ENCODE results near the gene HMX1.

The HMX1 gene

DNA sequence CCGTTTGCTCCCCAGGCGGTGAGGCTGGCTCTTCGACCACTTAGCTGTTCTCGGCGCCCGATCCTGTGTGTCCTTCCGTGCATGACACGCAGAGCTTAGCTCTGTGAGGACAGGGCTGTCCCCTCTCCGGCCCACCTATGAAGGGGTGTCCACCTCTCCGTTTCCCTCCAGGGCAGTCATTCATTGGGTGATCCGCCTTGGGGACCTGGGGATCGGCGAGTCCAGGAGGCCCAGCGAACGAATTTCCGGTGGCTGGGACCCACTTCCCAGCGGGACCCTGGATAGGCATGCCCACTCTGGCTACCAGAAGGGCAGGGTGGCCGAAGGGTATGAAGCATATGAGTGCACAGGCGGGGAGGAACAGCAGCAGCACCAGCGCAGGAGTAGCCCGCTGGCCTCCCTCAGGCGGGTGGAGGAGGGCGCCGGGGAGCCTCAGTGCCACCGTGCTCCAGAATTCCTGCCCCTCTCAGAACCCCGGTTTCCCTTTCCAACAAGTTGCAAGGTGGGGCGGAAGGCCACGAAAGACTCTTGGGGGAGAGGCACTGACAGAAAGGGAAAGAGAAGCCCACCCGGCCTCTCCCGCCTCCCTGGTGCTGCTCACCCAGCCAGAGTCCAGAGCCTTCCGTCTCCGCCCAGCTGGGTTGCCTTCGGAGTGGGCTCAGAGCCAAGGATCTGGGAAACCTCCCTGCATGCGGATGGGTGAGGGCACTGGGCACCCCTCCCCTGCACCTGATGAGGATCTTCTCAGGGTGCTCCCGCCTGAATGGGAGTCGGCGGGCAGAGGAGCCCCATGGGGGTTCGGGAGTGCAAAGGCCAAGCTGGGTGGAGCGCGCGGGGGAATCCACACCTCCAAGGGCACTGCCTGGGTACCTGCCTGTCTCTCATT, 8.6 kb downstream of the HMX1 start:
- no peak for FAIRE-seq
- DNase-seq (ENCODE audit: insufficient read length, low spot score): no peak
- TF ChIP-seq, protein P1, sequence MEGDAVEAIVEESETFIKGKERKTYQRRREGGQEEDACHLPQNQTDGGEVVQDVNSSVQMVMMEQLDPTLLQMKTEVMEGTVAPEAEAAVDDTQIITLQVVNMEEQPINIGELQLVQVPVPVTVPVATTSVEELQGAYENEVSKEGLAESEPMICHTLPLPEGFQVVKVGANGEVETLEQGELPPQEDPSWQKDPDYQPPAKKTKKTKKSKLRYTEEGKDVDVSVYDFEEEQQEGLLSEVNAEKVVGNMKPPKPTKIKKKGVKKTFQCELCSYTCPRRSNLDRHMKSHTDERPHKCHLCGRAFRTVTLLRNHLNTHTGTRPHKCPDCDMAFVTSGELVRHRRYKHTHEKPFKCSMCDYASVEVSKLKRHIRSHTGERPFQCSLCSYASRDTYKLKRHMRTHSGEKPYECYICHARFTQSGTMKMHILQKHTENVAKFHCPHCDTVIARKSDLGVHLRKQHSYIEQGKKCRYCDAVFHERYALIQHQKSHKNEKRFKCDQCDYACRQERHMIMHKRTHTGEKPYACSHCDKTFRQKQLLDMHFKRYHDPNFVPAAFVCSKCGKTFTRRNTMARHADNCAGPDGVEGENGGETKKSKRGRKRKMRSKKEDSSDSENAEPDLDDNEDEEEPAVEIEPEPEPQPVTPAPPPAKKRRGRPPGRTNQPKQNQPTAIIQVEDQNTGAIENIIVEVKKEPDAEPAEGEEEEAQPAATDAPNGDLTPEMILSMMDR (IDR thresholded peaks at IDR 0.05; ENCODE audit: insufficient read depth, missing control alignments): no peak

DNA sequence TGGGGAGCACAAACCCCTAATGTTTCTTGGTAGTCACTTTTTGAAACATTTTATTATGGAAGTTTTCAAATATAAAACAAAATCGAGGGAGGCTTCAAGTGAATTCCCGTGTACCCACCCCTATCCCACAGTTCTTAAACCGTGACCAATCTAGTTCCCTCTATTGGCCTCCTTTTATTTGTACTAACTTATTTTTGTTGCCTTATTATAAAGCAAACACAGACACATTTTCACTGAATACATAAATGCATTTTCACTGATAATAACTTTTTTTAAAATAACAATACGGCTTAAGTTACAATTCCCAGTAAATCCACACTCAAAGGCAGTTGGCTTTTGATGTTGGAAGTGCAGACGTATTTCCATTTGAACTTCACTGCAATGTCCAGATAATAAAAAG, 9.3 kb downstream of the HMX1 start:
- DNase-seq (ENCODE audit: insufficient read length, low spot score) (no peak), FAIRE-seq (no peak)
- TF ChIP-seq, protein P1 (IDR thresholded peaks at IDR 0.05; ENCODE audit: insufficient read depth, missing control alignments): no peak

DNA sequence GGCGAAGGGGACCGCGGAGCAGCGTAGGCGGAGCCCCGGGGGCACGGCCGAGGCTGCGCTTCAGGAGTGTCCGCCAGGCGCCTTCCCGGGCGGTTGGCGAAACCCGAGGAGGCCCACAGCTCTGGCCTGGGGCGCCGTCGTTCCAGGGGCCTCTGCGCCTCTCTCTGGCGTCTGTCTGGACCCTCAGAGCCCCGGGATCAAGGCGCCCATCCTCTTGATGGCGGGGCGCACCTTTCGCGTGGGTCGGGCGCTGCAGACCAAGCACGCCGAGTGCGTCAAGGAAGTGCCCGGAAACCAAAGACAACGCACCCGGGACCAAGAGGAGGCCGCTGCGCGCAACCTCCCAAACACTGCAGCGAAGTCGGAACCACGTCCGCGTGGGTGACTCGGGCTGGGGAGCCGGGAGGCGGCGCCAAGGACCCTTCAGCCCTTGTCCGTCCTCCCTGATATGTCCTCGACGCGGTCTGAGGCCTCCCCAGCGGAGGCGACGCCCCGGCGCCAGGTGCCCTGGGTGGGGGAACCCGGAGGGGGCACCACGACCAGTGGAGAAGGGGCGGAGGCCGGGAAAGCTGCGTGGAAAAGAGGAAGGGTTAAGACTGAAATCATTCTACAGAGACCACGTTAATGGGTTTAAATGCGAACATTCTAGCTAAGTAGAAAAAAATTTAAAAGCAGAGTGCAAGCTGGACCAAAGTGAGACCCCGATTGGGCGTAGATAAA, 9.9 kb downstream of the HMX1 start:
- TF ChIP-seq, protein P1 (IDR thresholded peaks at IDR 0.05; ENCODE audit: insufficient read depth, missing control alignments): no peak
- FAIRE-seq: no peak
- DNase-seq (ENCODE audit: insufficient read length, low spot score): no peak

DNA sequence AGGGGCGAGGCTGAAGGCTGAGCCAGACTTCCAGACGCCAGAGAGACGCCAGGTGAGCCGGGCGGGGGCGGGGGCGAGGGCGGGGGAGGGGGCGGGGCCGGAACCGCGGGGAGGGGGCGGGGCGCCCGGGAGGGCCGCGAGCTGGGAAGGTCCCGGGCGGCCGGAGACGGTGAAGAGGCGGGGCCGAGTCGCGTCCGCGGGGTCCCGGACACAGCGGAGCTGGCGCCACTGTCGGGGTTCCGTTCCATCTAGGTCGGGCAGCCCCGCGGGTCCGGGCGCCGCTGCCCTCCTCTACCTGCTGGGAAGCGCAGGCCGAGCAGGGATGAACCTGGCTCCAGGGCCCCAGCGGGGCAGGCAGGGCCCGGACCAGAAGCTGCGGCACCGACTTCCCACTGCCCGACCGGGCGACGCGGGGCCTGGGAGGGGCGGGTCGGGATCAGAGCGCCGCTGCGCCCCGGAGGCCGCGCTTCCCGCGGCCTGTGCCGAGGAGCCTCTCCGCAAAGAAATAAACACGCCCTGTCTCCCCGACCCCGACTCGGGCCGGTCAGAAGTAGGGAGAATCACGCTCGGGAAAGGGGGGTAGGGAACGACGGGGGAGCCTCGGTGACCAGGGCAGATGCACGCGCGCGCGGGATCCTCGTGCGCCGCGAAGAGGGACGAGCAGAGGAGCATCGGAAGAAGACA, 10.6 kb downstream of the HMX1 start:
- FAIRE-seq: no peak
- TF ChIP-seq, protein P1 (IDR thresholded peaks at IDR 0.05; ENCODE audit: insufficient read depth, missing control alignments): no peak
- DNase-seq (ENCODE audit: insufficient read length, low spot score): no peak

DNA sequence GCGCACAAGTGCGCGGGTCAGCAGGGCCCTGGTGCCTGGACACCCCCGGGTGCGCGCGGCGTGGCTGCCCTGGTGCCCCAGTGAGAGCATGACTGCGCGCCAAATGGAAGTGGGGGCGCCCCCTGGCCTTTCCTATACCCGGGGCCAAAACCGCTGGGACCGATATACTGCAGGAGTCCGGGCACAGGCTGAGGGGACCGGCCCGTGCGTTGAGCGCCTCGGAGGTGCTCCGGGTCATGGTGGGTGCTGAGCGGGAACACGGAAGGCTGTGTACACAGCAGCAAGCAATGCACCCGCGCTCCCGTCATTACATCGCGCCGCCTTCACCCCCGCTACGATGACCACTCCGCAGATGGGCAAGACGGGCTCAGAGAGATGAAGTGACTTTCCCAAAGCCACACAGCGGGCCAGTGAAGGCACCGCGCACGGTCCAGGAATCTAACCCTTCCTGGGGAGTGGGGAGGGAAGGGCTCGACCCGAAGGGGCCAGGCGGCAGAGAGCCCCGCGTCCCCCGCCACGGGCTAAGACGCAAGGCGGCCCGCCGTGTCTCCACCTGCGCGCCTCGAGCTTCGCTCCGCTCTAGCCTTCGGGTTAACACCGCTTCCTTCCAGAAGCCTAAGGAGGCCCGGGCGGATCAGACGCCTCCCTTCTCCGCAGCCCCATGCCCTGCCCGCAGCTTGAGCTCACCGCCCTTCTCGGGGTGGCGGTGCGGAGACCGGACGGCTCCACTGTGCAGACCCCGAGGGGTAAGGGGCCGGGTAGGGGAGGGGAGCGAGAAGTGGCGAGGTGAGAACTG, 11.3 kb downstream of the HMX1 start:
- FAIRE-seq: no peak
- no peak for DNase-seq (ENCODE audit: insufficient read length, low spot score)
- TF ChIP-seq, protein P1 (IDR thresholded peaks at IDR 0.05; ENCODE audit: insufficient read depth, missing control alignments): no peak

DNA sequence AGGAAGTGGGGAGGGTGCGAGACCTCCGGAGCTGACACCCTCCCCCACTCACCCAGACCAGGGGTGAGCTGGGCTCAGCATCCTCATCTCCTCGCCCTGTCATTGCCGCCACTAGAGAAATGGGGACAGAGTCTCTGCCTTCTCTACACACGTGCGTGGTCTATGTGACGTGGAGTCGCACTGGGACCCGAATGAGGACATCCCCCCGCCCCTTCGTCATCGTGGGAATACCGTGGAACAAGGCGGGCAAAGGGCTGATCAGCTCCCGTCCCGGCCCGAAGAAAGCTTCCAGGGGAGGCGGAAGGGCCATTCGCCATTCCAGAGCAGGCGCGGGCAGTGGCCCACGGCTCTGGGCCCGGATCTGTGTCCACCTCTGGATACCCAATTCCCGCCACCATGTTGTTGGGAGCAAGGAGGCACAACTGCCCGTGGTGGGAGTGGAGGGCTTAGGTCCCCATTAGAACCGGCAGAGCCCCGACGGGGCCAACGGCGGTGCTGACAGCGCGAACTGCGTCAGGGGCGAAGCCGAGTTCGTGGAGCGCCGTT, 12.0 kb downstream of the HMX1 start:
- no peak for DNase-seq (ENCODE audit: insufficient read length, low spot score)
- TF ChIP-seq, protein P1 (IDR thresholded peaks at IDR 0.05; ENCODE audit: insufficient read depth, missing control alignments): no peak
- FAIRE-seq: no peak

Measured in D721Med (cell line).